ENCODE measurements around the gene KCND3. TPM values are rescaled to one million over a fixed set of nuclear protein-coding genes. Genes with fewer than 3 reads are reported as not detected.

The KCND3 gene
- total and polyA plus RNA-seq, 2 donors (not counting 3 experiments of a cell fraction or from before 2014, with no cell fraction given) = 0.03 TPM; not detected in 1

DNA sequence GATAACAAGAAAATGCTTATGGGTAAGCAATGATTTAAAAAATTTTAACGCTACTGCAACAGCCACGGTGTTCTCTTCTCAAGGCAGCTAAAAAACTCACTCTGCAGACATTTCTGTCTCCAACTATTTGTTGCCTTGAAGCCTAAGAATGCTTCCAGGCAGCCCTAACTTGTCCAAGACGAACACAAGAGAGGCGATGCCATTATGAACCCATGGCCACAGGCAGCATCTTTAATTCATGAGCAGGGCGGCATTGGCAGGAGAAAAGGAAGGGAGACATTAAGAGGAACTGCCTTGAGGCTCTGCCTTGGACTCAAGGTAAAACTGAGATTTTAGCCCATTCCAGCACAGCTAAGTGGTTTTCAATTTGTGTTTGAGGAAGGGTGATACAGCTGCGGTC lies 67.5 kb downstream of the KCND3 start:
- dilution Hi-C loops (cut with MboI; ENCODE audit: extremely low pct_ligation_motif_present, low sequenced_read_pairs) = no loop called here
- POLR2A ChIA-PET = no interaction called here
- no peak for TF ChIP-seq POLR2AphosphoS5 (IDR thresholded peaks at IDR 0.05; ENCODE audit: insufficient read depth, low read depth, low read length)
- TF ChIP-seq EZH2 (IDR thresholded peaks at IDR 0.05; ENCODE audit: borderline replicate concordance, low read depth, low read length, severe bottlenecking) = no peak
- TF ChIP-seq MYC (IDR thresholded peaks at IDR 0.05; ENCODE audit: low read depth, low read length) = no peak
- TF ChIP-seq JUN (IDR thresholded peaks at IDR 0.05; ENCODE audit: borderline replicate concordance, insufficient read depth, insufficient read length, low read depth) = no peak

DNA sequence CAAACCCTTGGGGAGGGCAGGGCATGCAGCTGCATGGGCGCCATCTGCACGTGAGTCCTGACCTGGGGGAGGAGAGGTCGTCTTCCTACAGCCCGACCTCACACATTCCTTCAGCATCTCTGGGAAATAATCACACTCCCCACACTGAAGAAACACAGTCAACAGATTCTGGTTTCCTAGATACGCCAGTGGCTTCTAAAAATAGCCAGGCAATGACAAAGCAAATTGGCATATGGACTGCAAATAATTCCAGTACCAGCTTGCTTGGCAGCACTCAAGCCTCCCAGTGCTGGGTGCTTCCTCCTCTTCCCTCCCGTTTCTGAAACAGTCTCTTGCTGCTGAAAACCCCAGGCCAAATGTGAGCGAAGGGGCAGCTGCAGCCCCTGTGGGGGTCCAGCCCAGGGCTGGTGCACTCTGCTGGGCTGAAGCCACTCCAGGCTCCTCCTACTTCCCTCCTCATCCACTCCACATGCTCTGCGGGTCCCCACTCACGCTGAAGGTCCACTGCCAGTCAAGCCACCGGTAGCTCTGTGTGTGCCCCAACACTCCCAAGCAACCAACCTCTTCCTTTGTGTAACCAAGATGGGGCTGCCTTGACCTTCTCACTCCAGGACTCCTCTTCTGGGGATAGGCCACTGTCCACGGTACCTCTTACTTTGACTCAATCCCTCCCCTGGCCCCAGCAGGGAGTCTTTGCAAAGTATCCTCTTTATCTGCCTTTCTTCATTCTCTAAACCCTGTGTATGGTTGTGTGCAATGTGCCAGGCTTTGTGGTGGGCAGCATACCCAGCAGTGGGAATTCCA lies 69.0 kb downstream of the KCND3 start:
- Histone ChIP-seq H3K9me1 (replicated peaks; ENCODE audit: control insufficient read depth, extremely low read depth, insufficient read depth, low read length) (no peaks in the 10 kb centered on the region), H3K9me3 (replicated peaks; ENCODE audit: control insufficient read depth, insufficient read depth, low read length) (no peaks in the 10 kb centered on the region), H3K4me2 (ENCODE audit: insufficient read depth, low read length) (no peak overlapping the region), H3K9ac (replicated peaks; ENCODE audit: extremely low read depth, insufficient read depth, low read length) (no peak overlapping the region), H4K20me1 (replicated peaks; ENCODE audit: control insufficient read depth, extremely low read depth, insufficient read depth, low read length) (no peaks in the 10 kb centered on the region), H3K27ac (ENCODE audit: insufficient read depth, low read depth, low read length) (no peak overlapping the region), H3K27me3 (ENCODE audit: control insufficient read depth in 2 of 2, insufficient read depth in 2 of 2, low read length in 2 of 2) (no peaks in the 10 kb centered on the region), H3K79me2 (ENCODE audit: control insufficient read depth, insufficient read depth, low read length) (no peaks in the 10 kb centered on the region), H2AFZ (ENCODE audit: low read depth, low read length) (no peak overlapping the region), H3K36me3 (ENCODE audit: control insufficient read depth in 2 of 2, extremely low read depth in 1 of 2, insufficient read depth in 2 of 2, low read length in 2 of 2) (no peaks in the 10 kb centered on the region), H3K4me3 (replicated peaks in 1 of 3; ENCODE audit: insufficient read depth in 1 of 3, low read depth in 1 of 3, low read length in 3 of 3) (no peak overlapping the region), H3K4me1 (ENCODE audit: control insufficient read depth, extremely low read depth, insufficient read depth, low read length) (no peaks in the 10 kb centered on the region)
- TF ChIP-seq, protein P1, sequence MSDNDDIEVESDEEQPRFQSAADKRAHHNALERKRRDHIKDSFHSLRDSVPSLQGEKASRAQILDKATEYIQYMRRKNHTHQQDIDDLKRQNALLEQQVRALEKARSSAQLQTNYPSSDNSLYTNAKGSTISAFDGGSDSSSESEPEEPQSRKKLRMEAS (IDR thresholded peaks at IDR 0.05; ENCODE audit: insufficient read depth, insufficient read length) = no peak
- TF ChIP-seq GATA2 (IDR thresholded peaks at IDR 0.05; ENCODE audit: insufficient read depth, insufficient read length, low read depth, low read length) (no peak), JUN (IDR thresholded peaks at IDR 0.05; ENCODE audit: borderline replicate concordance, insufficient read depth, insufficient read length, low read depth) (no peak), MYC (IDR thresholded peaks at IDR 0.05; ENCODE audit: low read depth, low read length) (no peak), EZH2 (IDR thresholded peaks at IDR 0.05; ENCODE audit: borderline replicate concordance, low read depth, low read length, severe bottlenecking) (no peak), FOS (IDR thresholded peaks at IDR 0.05; ENCODE audit: borderline replicate concordance, insufficient read depth, low read length) (no peak), POLR2A (IDR thresholded peaks at IDR 0.05; ENCODE audit: low read depth, low read length) (no peak), POLR2AphosphoS5 (IDR thresholded peaks at IDR 0.05; ENCODE audit: insufficient read depth, low read depth, low read length) (no peak)
- TF ChIP-seq, protein P2, sequence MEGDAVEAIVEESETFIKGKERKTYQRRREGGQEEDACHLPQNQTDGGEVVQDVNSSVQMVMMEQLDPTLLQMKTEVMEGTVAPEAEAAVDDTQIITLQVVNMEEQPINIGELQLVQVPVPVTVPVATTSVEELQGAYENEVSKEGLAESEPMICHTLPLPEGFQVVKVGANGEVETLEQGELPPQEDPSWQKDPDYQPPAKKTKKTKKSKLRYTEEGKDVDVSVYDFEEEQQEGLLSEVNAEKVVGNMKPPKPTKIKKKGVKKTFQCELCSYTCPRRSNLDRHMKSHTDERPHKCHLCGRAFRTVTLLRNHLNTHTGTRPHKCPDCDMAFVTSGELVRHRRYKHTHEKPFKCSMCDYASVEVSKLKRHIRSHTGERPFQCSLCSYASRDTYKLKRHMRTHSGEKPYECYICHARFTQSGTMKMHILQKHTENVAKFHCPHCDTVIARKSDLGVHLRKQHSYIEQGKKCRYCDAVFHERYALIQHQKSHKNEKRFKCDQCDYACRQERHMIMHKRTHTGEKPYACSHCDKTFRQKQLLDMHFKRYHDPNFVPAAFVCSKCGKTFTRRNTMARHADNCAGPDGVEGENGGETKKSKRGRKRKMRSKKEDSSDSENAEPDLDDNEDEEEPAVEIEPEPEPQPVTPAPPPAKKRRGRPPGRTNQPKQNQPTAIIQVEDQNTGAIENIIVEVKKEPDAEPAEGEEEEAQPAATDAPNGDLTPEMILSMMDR (IDR thresholded peaks at IDR 0.05; ENCODE audit: extremely low read depth in 1 of 2, insufficient read depth in 1 of 2, low read depth in 1 of 2, low read length in 2 of 2) = no peak
- FAIRE-seq (no peak), DNase-seq (ENCODE audit: low read depth, low spot score) (no peak)
- dilution Hi-C loops (cut with MboI; ENCODE audit: extremely low pct_ligation_motif_present, low sequenced_read_pairs) = no loop called here
- POLR2A ChIA-PET = no interaction called here
- BruUV-seq (replicated peaks) = no TSS peak
- CTCF ChIA-PET = no interaction called here
- intact Hi-C loops (cut with micrococcal nuclease) = no loop called here

More for the DNA sequence above, 67.5 kb downstream of the KCND3 start:
- H3K4me2 ChIP-seq (ENCODE audit: insufficient read depth, low read length) = no peak overlapping the region
- CTCF ChIA-PET = no interaction called here
- no peaks in the 10 kb centered on the region for H3K36me3 ChIP-seq (ENCODE audit: control insufficient read depth in 2 of 2, extremely low read depth in 1 of 2, insufficient read depth in 2 of 2, low read length in 2 of 2)
- DNase-seq (ENCODE audit: low read depth, low spot score) (no peak), FAIRE-seq (no peak)
- no peaks in the 10 kb centered on the region for H3K4me1 ChIP-seq (ENCODE audit: control insufficient read depth, extremely low read depth, insufficient read depth, low read length)
- no peaks in the 10 kb centered on the region for H3K79me2 ChIP-seq (ENCODE audit: control insufficient read depth, insufficient read depth, low read length)
- no peak overlapping the region for H2AFZ ChIP-seq (ENCODE audit: low read depth, low read length)
- no peaks in the 10 kb centered on the region for H3K9me1 ChIP-seq (replicated peaks; ENCODE audit: control insufficient read depth, extremely low read depth, insufficient read depth, low read length)
- intact Hi-C loops (cut with micrococcal nuclease) = no loop called here
- no peaks in the 10 kb centered on the region for H3K27me3 ChIP-seq (ENCODE audit: control insufficient read depth in 2 of 2, insufficient read depth in 2 of 2, low read length in 2 of 2)
- H3K4me3 ChIP-seq (replicated peaks in 1 of 3; ENCODE audit: insufficient read depth in 1 of 3, low read depth in 1 of 3, low read length in 3 of 3) = no peak overlapping the region
- H3K9me3 ChIP-seq (replicated peaks; ENCODE audit: control insufficient read depth, insufficient read depth, low read length) = no peaks in the 10 kb centered on the region
- BruUV-seq (replicated peaks) = no TSS peak
- no peak overlapping the region for H3K9ac ChIP-seq (replicated peaks; ENCODE audit: extremely low read depth, insufficient read depth, low read length)
- H3K27ac ChIP-seq (ENCODE audit: insufficient read depth, low read depth, low read length) = no peak overlapping the region
- H4K20me1 ChIP-seq (replicated peaks; ENCODE audit: control insufficient read depth, extremely low read depth, insufficient read depth, low read length) = no peaks in the 10 kb centered on the region

Measured in endothelial cell of umbilical vein (primary cell).